Measurements from ENCODE around the gene B4GALT1. TPM values are rescaled to one million over a fixed set of nuclear protein-coding genes. Genes with fewer than 3 reads are reported as not detected.

B4GALT1 gene
- total and polyA plus RNA-seq, 12 donors = 14.8 to 117 (median 42.6) TPM

GRCh38 chr9:33186457-33187168 lies 19.5 kb upstream of the B4GALT1 start:
- Histone ChIP-seq H3K27me3 (no peaks in the 10 kb centered on the region), H3K4me3 (no peak overlapping the region), H3K27ac (peak overlapping the region; percentile 12 to 93 (median 74)), H3K4me1 (peaks cover 17 to 56% (median 45%) of the 10 kb centered on the region in 9 donors), H3K9me3 (peaks cover 0 to 4% (median 0%) of the 10 kb centered on the region in 11 donors), H3K36me3 (no peaks in the 10 kb centered on the region)
- WGBS, 2 donors = 16 to 17% methylated on average over 3 of the region's 3 CpGs
- TF ChIP-seq, protein P1, sequence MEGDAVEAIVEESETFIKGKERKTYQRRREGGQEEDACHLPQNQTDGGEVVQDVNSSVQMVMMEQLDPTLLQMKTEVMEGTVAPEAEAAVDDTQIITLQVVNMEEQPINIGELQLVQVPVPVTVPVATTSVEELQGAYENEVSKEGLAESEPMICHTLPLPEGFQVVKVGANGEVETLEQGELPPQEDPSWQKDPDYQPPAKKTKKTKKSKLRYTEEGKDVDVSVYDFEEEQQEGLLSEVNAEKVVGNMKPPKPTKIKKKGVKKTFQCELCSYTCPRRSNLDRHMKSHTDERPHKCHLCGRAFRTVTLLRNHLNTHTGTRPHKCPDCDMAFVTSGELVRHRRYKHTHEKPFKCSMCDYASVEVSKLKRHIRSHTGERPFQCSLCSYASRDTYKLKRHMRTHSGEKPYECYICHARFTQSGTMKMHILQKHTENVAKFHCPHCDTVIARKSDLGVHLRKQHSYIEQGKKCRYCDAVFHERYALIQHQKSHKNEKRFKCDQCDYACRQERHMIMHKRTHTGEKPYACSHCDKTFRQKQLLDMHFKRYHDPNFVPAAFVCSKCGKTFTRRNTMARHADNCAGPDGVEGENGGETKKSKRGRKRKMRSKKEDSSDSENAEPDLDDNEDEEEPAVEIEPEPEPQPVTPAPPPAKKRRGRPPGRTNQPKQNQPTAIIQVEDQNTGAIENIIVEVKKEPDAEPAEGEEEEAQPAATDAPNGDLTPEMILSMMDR (IDR thresholded peaks at IDR 0.05) = no peak
- intact Hi-C loops (cut with DNase I) = no loop called here
- DNase-seq (peak in 1 of 2 donors; percentile 61), ATAC-seq (peak; percentile 63 to 89 (median 79))

DNA sequence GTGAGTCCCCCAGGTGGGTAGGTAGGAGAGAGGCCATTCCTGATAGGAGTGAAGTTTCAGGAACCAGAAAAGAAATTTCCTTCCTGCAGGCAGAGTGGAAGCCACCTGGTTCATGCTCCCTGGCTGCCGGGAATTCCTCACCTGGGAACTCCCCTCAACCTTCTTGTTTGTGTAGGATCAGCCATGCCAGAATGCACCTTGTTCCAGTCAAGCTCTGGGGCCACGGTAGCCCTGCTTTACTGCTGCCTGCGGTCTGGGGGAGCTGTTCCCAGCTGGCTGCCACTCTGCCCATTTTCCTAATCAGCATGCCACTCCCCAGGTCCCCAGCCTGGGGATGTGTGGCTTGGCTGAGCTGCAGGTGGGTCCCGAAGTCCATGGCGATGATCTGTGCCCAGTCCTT lies 18.7 kb upstream of the B4GALT1 start:
- Histone ChIP-seq H3K27ac (peak overlapping the region in 8 of 10 donors; percentile 4 to 93 (median 77)), H3K9me3 (peaks cover 0 to 4% (median 0%) of the 10 kb centered on the region in 11 donors)
- 70 to 76% methylated on average over 5 of the region's 5 CpGs for WGBS, 2 donors

GRCh38 chr9:33185406-33185805 lies 18.3 kb upstream of the B4GALT1 start:
- TF ChIP-seq, protein P1 (IDR thresholded peaks at IDR 0.05) = no peak
- H3K27ac ChIP-seq = peak overlapping the region in 3 of 10 donors; percentile 70 to 93 (median 71)
- H3K27me3 ChIP-seq = no peaks in the 10 kb centered on the region
- DNase-seq (no peak), ATAC-seq (no peak)
- WGBS, 2 donors = 91 to 93% methylated on average over 11 of the region's 11 CpGs
- no peak overlapping the region for H3K4me3 ChIP-seq
- no peaks in the 10 kb centered on the region for H3K36me3 ChIP-seq
- intact Hi-C loops (cut with DNase I) = no loop called here
- H3K4me1 ChIP-seq = peaks cover 17 to 61% (median 49%) of the 10 kb centered on the region in 9 donors
- peaks cover 0 to 4% (median 0%) of the 10 kb centered on the region in 11 donors for H3K9me3 ChIP-seq

More for the DNA sequence above, 18.7 kb upstream of the B4GALT1 start:
- intact Hi-C loops (cut with DNase I) = no loop called here
- no peaks in the 10 kb centered on the region for H3K27me3 ChIP-seq
- no peak overlapping the region for H3K4me3 ChIP-seq
- H3K4me1 ChIP-seq = peaks cover 17 to 56% (median 49%) of the 10 kb centered on the region in 9 donors
- TF ChIP-seq, protein P1 (IDR thresholded peaks at IDR 0.05) = no peak
- ATAC-seq (no peak), DNase-seq (no peak)
- no peaks in the 10 kb centered on the region for H3K36me3 ChIP-seq

GRCh38 chr9:33184963-33185362 lies 17.8 kb upstream of the B4GALT1 start:
- DNase-seq (no peak), ATAC-seq (no peak)
- Histone ChIP-seq H3K27ac (peak overlapping the region in 1 of 10 donors; percentile 17), H3K4me1 (peaks cover 17 to 60% (median 49%) of the 10 kb centered on the region in 9 donors), H3K36me3 (no peaks in the 10 kb centered on the region), H3K9me3 (peaks cover 0 to 4% (median 0%) of the 10 kb centered on the region in 11 donors), H3K4me3 (no peak overlapping the region), H3K27me3 (no peaks in the 10 kb centered on the region)
- TF ChIP-seq, protein P1 (IDR thresholded peaks at IDR 0.05) = no peak
- intact Hi-C loops (cut with DNase I) = no loop called here
- 40 to 46% methylated on average over 2 of the region's 2 CpGs for whole genome bisulfite sequencing, 2 donors

All from heart right ventricle (tissue), 16 donors.